Choroid plexus epithelial cell (primary cell): ENCODE measurements around the gene HPCAL1.
A peak's percentile ranks its signal among the peaks of the same experiment; 100 is the strongest.

Experiments used
- DNase-seq: peaks from one replicate; pipeline ENCODE4 v3.0.0-alpha.2; 2010; ENCODE audit warnings: low read depth
- H3K4me3 ChIP-seq: 2 replicates; pipeline ENCODE4 v1.5.1; 2011; ENCODE audit warnings: low read depth, mild to moderate bottlenecking, control low read depth, low read length, moderate library complexity
- CTCF ChIP-seq: conservative IDR thresholded peaks from 2 replicates; pipeline ENCODE4 v1.5.1; 2011; ENCODE audit warnings: low read depth, mild to moderate bottlenecking, control low read depth, inconsistent platforms, low read length, moderate library complexity

HPCAL1 gene

GRCh38 chr2:10381997-10382353, 79.3 kb downstream of the HPCAL1 start:
- TF ChIP-seq CTCF = no peak
- no peak overlapping the region for H3K4me3 ChIP-seq
- DNase-seq = no peak

GRCh38 chr2:10382354-10383061, 79.8 kb downstream of the HPCAL1 start:
- DNase-seq = no peak
- TF ChIP-seq CTCF = no peak
- H3K4me3 ChIP-seq = no peak overlapping the region

GRCh38 chr2:10383960-10384734, 81.4 kb downstream of the HPCAL1 start:
- no peak overlapping the region for H3K4me3 ChIP-seq
- no peak for DNase-seq
- no peak for TF ChIP-seq CTCF

- no peak for TF ChIP-seq CTCF
- DNase-seq = no peak
- H3K4me3 ChIP-seq = no peak overlapping the region
Observed at GRCh38 chr2:10385501-10385900, 82.8 kb downstream of the HPCAL1 start.

- DNase-seq = peak; percentile 65
- no peak overlapping the region for H3K4me3 ChIP-seq
- TF ChIP-seq CTCF = no peak
Observed at GRCh38 chr2:10385933-10386773, 83.4 kb downstream of the HPCAL1 start.

GRCh38 chr2:10387033-10387432, 84.3 kb downstream of the HPCAL1 start:
- TF ChIP-seq CTCF = no peak
- DNase-seq = no peak
- H3K4me3 ChIP-seq = no peak overlapping the region
